Glomerular endothelial cell (primary cell): ENCODE measurements around the gene ZFHX2. TPM values are rescaled to one million over a fixed set of nuclear protein-coding genes. Genes with fewer than 3 reads are reported as not detected.

Source experiments
- DNase-seq: peaks from one replicate; pipeline ENCODE4 v3.0.0-alpha.2; 2011; ENCODE audit warnings: low read depth, low spot score; ENCODE audit errors: extremely low read depth
- total RNA-seq: library from RNA; depleted of rRNA; stranded (reverse); fragments of >200 nt; gene quantifications from 2 replicates; pipeline ENCODE4 v1.2.3, GENCODE V29; 2015

ZFHX2 gene
- total RNA-seq, 1 donor from 2014 or later = 0.93 TPM

DNA sequence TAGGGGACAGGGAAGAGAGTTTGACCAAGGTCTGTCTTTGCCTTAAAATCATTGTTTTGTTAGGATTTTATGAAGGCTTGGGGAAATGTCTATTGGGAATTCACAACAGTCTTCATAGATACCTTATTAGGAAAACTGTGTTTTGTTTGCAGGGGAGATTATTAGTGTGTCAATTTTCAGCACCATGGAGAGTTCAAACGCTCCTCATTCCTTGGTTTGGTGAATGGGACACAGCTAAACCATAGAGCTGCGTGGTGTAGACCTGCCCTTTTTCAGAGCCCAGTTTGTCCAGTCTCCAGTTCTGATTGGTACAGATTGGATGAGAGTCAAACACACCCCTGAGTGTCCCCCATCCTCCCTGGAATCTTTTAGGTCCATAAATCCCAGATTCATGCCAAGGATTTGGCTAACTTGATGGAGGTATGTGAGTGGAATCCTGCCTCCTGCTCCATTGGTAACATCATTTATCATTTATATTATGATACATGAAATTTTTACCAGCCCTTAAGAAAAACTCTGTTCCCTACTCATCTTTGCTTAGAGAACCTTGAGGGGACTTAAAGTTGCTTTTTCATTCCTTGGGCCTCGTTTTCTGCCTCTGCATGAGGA lies 70.1 kb downstream of the ZFHX2 start:
- DNase-seq = no peak

DNA sequence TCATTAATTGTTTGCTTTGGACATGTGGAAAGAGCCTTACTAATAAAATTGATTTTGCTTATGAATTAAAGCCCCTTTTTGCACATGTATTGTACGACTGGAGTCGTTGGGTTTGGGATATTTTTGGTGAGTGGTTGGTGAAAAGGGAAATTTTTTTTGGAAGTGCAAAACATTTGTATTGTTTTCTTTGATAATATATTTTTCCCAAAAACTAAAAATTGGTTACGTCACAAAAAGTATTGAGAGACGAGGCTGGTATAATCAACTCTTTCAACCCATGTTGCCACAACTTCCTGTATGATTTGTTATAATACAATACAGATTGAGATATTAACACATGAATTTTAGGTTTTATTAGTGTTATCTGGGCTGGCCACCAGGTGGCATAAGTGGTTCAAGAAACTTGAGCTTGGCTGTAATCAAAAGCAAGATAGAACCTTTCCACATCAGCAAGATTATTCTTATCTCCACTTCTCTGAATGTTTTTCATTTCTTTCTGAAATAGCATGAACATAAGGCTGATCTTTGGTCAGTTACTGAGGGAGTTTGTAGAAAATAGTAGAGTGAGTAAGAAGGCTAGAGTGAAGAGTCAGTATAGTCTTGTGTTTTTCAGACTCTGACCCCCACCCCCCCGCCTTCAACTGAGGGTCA lies 73.3 kb downstream of the ZFHX2 start:
- peak; percentile 47 for DNase-seq

DNA sequence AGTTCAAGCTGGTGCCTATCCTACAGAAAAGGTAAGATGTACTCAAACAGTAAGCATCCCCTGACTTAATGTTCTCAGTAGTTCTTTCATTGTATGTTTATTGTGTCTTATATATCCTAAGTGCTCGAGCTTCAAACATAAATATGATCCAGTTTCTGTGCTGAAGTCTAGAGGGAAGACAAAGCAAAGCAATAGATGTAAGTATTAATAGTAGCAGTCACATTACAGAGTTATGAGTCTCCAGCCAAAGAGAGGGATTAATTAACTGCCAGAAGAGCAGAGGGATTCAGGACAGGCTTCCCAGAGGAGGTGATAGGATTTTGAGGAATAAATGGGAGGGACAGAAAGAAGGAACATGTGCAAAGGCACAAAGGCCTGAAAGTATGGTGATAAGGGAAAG lies 80.6 kb downstream of the ZFHX2 start:
- DNase-seq = no peak

Other genes with a start within 250 kb of the ZFHX2 start
- 1.3 and 4.7 TPM in 2 replicates for gene PPP1R3E, start 248.9 kb downstream of the ZFHX2 start, total RNA-seq
- 12.6 and 23.5 TPM in 2 replicates for gene BCL2L2, start 244.9 kb downstream of the ZFHX2 start, total RNA-seq
- gene PABPN1, start 230.3 kb downstream of the ZFHX2 start, total RNA-seq = 60.7 and 79.2 TPM in 2 replicates
- gene SLC22A17, start 198.9 kb downstream of the ZFHX2 start, total RNA-seq = 1.2 and 7.3 TPM in 2 replicates
- 0.24 and 0.82 TPM in 2 replicates for gene EFS, start 186.6 kb downstream of the ZFHX2 start, total RNA-seq
- not detected in 2 replicates for gene IL25, start 179.0 kb downstream of the ZFHX2 start, total RNA-seq
- not detected in 2 replicates for gene CMTM5, start 174.7 kb downstream of the ZFHX2 start, total RNA-seq
- not detected in 2 replicates for gene MYH6, start 143.5 kb downstream of the ZFHX2 start, total RNA-seq
- not detected in 2 replicates for gene MYH7, start 116.1 kb downstream of the ZFHX2 start, total RNA-seq
- 24.6 and 26.5 TPM in 2 replicates for gene NGDN, start 82.1 kb downstream of the ZFHX2 start, total RNA-seq
- 3.3 and 9.2 TPM in 2 replicates for gene THTPA, start 4.5 kb upstream of the ZFHX2 start, total RNA-seq
- gene AP1G2, start 16.0 kb upstream of the ZFHX2 start, total RNA-seq = 36.8 and 38.9 TPM in 2 replicates
- 0.53 TPM in 1 of 2 replicates, not detected in the other for gene JPH4, start 27.0 kb upstream of the ZFHX2 start, total RNA-seq
- not detected in 2 replicates for gene DHRS2, start 84.6 kb upstream of the ZFHX2 start, total RNA-seq